RPMI8226 (cell line): ENCODE results near the gene ESF1.
A peak's percentile ranks its signal among the peaks of the same experiment; 100 is the strongest.

Experiments
- DNase-seq: peaks from one replicate; pipeline ENCODE4 v3.0.0-alpha.2; 2015

The ESF1 gene

DNA sequence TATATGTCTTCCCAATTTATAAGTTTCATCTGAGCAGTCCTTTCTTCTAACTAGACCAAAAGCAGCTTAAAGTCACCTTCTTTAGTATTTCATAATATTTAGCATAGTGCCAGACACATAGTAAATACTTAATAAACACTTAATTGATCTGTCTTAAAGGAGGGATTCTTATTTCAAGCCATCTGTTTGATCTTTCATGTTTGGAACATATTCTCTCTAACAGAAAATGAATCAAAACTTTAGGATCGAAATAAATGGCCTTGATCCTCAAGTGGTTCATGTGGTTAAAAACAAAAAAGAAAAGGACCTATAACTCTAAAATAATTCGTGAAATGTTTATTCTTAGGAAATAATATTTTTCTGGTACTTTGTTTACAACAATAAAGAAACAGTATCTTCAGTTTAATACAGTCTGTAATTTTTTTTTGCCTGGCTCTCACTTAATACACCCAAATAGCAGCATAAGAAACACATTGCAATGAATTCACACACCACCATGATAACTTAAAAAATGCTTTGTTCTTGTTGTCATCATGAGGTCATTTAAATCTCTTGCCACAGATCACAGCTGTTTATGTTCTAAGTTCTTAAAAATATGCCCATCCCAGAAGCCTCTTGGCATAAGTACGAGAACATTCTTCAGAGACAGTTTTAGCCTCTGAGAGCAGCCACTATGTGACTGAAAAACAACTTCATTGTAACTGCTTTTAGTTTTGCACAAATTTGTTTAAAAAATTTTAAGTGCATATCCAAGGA is 48.1 kb downstream of the ESF1 start:
- DNase-seq, result no peak

DNA sequence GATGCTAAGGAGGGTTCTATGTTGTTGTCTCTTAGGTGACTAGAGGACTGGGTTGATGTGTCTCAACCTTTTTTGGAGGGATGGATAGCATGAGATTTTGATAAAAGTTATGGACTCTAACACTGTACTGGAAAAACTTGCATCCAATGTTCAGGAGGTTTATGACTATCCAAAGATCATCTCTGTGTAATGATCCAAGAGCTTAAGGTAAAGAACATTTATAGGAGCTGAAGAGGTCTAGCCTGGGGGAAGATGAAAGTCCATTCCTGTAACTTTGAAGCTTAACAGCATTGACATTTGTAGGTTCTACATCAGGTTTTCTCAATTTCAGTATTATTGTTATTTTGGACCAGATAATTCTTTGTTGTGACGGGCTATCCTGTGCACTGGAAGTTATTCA is 48.9 kb downstream of the ESF1 start:
- no peak for DNase-seq

DNA sequence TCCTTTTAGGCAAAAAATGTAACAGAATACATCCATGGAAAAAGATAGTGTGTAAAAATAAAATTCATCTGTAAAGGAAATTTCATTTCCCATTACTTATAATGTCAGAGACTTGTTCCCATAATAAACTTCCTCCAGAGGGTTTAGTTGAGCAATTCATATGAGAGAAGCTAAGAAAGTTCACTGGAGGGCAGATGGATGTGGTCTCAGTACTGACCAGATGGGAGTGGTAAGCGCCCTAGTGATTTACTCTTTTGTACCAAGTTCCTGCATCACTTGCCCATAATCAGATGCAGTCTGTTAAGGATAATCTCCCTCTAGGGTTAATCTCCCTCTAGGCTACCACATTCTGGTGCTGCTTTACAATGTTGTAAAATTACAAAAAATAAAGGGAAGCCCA is 61.7 kb downstream of the ESF1 start:
- no peak for DNase-seq

DNA sequence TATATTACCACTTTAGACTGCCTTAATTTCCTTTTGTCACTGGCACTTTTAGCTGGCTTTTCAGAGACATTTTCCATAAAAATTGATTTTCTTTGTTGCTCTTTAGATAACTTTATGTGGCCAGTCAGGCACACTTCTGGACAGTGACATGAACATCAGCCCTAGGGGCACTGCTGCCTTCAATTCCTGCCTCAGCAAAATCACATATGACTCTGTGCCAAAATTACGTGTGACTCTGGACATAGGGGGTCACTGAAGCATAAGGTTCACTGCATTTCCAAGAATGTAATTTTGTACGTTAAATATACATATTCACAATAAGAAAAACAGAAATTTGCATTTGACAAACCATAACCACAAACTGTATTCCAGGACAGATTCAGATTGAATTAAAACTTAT is 66.5 kb downstream of the ESF1 start:
- DNase-seq, result no peak

DNA sequence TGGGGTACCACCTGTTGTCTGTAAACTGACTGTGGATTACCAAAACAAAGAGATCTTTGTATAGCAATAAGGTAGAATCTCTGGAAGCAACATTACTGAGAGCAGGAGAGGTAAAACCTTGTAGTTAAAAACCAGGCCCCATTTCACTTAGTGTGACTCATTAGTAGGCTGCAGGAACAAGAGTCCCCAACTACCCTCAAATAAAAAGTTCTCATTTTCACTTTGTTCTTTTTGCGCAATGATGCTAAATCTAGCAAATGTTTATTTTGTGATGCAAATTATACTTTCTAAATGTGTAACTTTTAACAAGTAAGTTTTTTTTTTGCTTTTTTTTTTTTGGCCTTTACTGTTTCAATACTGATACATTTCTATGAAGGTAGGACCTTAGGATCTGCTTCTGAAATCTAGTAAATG is 67.1 kb downstream of the ESF1 start:
- DNase-seq, result no peak

DNA sequence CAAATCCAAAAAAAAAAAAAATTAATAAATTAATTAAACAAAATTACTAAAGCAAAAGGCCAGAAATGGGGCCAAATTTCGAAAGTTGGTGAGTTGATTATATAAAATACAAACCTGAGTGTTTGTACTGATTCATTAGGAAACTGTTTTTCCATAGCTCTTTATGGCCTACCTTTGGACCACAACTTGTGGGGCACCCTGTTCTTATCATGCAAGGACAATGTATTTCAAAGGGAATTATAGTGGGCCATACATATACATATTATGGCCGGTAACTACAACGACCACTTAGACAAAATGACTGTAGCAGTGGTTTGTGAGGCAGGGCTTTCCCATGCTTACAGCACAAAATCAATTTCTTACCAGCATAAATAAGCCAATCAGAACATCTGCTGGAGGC is 69.5 kb downstream of the ESF1 start:
- no peak for DNase-seq

DNA sequence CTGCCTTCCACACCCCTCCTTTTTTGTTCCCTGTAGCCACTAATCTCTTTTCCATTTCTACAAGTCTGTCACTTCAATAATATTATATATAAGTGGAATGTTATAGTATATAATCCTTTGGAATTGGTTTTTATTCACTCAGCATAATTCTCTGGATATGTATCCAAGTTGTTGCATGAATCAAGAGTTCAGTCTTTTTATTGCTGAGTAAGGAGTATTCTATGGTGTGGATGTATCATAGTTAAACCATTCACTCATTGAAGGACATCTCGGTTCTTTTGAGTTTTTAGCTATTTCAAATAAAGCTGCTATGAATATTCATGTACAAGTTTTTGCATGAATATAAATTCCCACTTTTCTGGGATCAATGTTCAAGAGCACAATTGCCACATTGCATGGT is 76.5 kb downstream of the ESF1 start:
- no peak for DNase-seq

DNA sequence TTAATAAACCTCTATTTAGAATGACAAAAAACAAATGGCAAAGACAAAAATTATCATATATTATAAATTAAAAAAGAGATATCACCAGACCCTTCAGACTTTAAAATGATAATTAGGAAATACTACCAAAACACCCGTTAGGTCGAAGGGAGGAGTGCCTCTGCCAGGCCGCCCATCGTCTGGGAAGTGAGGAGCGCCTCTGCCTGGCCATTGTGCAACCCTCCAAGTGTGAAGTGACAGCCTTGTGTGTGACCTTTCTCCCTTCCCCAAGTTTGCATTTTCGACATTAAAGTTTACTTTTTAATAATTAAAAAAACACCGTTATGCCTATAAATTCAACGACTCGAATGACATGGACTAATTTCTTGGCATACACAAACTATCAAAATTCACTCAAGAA is 81.5 kb downstream of the ESF1 start:
- DNase-seq, result no peak

DNA sequence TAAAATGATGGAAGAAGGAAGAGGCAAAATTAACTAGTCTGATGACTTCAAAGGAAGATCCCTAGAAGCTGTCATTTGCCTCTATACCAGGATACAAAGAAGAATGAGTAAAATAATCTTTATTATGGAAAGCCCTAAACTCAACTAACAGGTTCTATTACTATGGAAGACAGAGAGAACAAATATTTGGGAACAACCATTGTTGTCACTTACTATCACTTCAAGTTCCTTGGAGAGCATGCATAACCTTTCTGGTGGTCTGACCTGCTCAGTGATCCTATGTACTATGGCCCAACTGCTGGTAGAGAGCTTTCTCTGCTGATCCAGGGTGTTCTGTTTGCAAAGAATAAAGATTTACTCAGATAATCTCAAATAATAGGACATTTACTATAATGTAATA is 83.2 kb downstream of the ESF1 start:
- DNase-seq, result no peak

DNA sequence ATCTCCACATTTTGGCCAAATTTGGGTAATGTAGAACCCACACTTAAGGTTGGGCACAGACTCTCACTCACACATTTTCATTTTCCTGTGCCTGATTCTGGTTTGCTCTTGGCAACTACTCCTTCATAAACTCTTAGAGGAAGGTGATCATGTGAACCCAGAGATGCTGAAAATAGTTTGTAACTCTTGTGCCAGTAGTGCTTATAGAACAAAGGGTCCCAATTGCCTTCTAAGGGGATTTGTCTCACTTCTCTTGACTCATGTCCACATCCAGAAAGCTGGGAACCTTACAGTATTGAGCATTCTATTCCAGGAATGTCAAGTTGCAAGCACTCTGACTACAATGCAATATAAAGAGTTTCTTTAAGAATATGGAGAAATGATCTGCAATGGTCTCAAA is 84.0 kb downstream of the ESF1 start:
- no peak for DNase-seq

DNA sequence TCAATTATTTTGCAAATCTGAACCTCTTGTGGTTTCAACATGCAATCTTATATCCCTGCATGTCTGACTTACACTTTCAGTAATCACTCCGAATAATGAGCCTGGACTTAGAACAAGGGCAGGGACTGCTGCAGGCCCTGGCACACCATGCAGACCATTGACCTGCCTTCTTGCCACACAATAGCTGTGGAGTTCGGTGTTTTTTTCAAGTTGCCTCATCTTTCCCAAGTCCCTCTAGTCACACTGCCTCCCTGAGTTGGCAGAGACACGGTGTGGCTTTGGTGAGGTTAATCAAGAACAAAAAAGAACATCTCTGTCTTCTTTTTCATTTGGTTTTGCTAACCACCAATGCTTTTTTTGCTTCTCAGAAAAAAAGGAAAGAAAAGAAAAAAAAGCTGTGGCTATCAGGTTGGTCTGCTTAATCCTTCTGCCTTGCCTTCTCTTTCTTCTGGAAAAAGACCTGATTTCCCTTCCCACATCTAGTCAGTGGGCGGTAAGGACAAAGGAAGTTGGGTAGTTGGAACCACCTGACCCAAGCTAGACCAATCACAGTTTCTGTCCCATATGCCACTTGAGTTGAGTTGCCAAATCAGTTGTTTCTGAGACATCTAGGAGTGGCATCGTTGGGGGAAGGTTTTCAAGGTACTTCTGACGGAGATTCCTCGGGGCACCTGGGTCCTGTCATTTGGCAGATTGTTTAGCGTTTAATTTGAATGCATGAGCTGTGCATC is 90.1 kb downstream of the ESF1 start:
- DNase-seq, result no peak

DNA sequence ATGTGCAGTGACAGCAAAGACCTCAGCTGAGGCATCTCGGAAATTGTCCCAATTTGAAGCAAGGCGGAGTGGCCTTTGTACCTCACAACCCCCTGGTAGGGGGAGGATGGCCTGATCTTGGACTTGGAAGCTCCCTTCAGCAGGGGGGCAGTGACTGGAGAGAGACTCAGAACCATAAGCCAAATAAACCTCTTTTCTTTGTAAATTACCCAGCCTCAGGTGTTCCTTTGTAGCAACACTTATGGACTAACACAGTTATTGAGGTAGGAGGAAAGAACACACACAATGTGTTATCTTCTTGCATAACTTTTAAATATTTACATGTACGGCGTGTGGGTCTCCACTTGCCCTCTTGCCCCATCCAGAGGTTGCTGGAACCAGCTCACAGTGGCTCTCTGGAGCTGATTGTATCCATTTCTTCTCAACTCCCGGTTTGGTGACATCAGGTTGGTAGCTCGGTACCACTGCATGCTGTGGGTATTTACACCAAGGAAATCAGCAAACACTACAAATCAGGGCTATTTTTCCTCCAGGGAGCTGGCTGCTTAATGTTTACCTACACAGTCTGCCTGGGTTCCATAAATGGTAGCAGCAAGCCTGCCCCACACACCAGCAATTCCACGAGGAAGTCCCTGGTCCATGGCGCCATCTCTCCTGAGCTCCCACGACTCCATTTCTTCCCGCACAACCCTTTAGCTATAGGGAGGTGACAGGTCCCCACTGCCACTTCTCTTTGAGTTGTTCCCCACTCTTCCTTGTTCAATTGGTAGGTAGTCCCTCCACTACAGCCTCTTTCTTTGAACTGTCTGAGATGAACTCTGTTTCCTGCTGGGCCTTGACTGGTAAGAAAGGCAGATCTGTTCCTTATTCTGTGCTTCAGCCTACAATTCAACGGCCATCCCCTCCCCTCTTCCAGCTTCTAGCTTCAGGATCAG is 91.7 kb downstream of the ESF1 start:
- no peak for DNase-seq

DNA sequence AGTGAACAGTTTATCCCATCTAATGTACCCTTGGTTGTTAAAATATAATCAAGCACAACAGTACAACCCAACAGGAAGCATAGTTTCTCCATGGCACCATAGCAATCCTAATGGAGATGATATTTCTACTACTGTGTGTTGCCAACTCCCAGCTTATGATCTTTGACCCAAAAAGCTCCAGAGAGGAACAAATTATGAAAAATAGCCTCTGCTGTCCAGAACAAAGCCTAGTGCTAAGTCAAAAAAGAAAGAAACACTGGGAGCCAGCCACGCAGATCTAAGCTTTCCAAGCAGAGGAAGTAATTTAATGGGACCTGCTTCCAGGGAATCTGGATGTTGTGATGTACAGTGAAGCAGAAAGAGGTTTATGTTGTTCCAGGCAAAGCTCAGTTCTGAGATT is 93.8 kb downstream of the ESF1 start:
- no peak for DNase-seq

DNA sequence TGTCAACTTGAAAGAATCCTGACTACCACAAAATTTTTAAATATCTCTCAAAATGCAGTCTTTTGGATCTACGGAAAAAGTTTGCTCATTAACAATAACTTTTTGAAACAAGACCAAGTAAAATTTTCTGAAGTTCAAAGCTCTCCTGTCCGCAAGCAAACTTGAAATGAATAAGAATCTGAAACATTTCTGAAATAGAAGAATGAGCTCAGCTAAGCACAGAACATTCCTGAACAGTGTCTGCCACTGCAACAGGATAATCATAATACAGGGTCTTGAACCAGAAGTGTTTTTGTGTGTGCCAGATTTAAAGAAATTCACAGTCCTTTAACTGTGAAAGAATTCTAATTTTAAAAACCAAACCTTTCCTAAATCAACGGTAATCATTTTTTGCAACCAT is 96.9 kb downstream of the ESF1 start:
- no peak for DNase-seq

DNA sequence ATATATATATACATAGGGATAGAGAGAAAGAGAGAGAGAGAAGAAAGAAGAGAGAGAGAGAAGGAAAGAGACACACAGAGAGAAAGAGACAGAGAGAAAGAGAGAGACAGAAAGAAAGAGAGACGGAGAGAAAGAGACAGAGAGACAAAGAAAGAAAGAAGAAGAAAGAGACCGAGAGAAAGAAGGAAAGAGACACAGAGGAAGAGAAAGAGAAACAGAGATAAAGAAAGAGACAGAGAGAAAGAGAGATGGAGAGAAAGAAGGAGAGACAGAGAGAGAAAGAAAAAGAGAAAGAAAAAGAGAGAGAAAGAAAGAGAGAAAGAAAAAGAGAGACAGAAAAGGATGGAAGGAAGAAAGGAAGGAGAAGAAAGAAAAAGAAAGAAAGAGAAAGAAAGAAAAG is 99.1 kb downstream of the ESF1 start:
- DNase-seq, result no peak

DNA sequence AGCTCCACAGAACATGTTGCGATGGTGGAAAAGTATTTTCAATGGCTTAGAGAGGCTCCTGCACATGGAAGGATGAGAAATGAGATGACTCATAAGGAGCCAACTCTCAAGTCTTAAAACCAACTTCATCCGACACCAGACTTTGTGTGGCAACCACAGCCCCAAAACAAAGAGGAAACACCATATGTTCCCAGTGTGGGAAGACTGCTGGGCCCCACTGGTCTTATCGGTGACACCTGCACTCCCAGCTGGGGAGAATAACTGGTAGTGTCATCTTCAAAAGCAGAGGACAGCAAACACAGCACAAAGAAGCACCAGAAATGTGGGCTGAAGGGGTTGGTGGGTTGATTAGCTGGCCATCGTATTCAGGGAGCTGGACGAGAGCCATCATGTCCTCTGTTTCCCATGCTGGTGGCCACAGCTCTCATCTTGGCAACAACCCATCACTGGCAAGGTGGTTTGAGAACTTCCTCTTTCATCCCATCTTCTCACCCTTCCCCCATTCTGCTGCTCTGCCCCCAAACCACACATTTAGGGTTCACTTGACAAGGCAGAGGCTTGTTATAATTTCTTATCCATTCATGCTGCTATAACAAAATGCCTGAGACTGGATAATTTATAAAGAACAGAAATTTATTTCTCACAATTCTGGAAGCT is 100.0 kb downstream of the ESF1 start:
- DNase-seq, result peak; percentile 80

DNA sequence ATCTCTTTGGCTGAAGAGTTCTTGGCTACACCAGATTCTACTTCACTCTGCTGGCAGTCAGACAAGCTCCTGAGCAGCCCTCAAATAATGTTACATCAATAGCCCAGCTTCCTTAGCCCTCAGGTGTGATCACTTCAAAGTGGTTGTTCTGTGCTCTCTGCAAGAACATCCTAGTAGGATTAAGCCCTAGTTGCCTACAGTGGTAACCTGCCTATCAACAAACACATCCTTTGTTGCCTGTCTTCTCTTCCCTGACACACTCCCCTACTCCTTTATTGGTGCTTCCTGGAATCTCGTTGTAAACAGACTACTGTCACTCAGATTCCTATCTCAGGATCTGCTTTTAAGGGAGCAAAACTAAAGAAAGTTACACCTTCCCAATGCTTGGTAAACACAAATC is 100.9 kb downstream of the ESF1 start:
- DNase-seq, result no peak

DNA sequence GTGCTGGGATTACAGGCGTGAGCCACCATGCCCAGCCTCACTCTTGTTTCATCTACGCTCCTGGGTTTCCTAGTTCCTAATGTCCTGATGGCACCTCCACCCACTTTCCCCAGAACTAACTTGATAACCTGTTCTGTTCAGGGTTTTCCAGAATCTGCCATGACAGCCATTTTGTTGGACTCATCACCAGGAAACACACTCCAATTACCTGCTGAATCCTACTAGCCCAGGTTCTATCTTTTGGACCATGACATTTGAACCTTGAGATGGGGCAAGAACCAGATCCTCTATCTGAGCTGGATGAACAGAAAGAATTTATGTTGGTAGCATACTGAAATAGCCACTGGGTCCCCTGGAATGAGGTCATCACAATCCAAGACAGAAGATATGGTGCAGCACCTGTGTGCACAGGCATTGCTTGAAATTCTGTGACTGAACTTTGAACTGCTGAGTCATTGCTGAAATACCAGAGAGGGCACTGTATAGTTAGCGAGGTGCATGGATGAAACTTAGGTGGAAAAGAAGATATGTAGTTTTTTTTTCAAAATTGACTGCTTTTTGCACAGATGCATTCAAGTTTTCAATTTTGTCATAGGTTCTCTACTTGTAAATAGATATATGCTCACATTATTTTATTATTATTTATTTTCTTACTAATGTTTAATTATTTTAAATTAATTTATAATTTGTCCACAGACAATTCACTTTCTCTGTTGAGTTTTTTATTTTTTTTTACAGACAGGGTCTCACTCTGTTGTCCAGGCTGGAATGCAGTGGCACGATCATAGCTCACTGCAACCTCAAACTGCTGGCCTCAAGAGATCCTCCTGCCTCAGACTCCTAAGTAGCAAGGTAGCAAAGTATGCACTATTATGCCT is 103.2 kb downstream of the ESF1 start:
- peak; percentile 60 for DNase-seq

DNA sequence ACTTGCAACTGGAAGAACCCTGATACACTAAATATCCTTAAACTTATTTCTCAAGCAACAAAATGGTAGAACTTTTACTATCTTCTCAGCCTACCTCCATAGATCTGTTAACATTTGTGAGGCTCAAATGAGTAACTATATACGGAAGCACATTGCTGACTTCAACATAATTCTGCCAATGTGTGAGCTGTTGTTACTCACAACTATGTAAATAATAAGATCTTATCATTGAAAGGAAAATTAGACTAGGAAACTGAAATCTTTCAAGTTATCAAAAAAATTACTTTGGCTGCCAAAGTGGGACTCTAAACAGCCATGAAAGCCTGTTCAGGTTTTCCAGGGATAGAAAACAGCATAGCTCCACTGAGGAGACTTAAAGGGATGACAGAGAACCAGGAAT is 105.8 kb downstream of the ESF1 start:
- DNase-seq, result no peak

DNA sequence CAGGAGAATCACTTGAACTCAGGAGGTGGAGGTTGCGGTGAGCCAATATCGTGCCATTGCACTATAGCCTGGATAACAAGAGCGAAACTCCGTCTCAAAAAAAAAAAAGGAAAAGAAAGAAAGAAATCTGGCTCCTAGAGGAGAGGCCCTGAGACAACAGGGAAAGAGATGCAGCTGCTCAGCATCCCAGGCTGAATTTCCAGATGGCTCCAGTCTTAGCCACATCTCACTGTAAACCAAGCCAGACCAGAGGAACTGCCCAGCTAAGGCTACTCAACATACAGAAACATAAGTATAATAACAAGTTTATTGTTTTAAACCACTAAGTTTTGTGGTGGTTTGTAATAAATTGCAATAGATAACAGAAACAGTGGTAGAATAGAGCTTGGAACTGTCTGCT is 107.5 kb downstream of the ESF1 start:
- DNase-seq, result no peak

DNA sequence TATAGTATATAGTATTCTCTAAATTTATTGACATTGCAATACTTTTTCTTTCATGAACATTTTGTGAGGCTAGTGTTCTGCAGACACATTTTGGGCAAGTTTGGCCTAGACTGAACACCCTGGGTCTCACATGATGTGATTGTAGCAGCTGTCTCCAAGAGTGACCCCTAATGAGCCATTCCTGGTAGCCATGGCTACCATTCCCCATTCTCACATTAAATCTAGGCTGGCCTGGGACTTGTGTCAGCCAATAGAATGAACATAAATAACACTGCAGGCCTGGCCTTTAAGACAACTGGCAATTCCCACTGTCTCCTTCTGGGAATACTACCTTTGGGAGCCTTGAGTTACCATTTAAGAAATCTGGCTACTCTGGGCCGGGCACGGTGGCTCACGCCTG is 108.0 kb downstream of the ESF1 start:
- no peak for DNase-seq

DNA sequence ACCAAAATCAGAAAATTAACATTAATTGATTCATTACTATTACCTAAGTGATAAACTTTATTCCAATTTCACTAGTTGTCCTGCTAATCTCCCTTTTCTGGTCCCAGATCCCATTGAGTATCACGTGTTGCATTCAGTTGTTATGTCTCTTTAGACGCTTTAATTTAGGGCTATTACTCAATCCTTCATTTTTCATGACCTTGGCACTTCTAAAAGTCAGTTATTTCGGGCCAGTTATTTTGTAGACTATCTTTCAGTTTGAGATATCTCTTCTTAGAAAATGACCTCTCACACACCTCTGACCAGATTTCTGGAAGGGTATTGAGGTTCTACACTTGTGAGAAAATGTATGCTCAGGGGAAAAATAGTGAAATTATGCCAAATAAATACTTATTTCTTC is 112.0 kb downstream of the ESF1 start:
- no peak for DNase-seq
